Fibroblast of villous mesenchyme (primary cell): ENCODE data around the gene SSH3. TPM values are rescaled to one million over a fixed set of nuclear protein-coding genes. Genes with fewer than 3 reads are reported as not detected.
"Not testable (repeated sequence)": the region's sequence is repeated elsewhere in the genome, so short reads cannot be mapped to it uniquely, and the experiment has no call there.

Experiments used
- DNase-seq: peaks from one replicate; pipeline ENCODE4 v3.0.0-alpha.2; 2010; ENCODE audit warnings: low read depth
- H3K4me3 ChIP-seq: 2 replicates; pipeline ENCODE4 v1.5.1; 2011; ENCODE audit warnings: low read depth, mild to moderate bottlenecking, low read length
- total RNA-seq: library from RNA; depleted of rRNA; stranded (reverse); fragments of >200 nt; gene quantifications from 2 replicates; pipeline ENCODE4 v1.2.3, GENCODE V29; 2012
- TF ChIP-seq, protein P1 (sequence below): IDR thresholded peaks from 2 replicates; pipeline ENCODE4 v1.5.1; 2012; ENCODE audit warnings: low read depth, mild to moderate bottlenecking, low read length; ENCODE audit not compliant: insufficient read depth

Gene SSH3
- total RNA-seq, 1 donor, result 21.2 TPM

DNA sequence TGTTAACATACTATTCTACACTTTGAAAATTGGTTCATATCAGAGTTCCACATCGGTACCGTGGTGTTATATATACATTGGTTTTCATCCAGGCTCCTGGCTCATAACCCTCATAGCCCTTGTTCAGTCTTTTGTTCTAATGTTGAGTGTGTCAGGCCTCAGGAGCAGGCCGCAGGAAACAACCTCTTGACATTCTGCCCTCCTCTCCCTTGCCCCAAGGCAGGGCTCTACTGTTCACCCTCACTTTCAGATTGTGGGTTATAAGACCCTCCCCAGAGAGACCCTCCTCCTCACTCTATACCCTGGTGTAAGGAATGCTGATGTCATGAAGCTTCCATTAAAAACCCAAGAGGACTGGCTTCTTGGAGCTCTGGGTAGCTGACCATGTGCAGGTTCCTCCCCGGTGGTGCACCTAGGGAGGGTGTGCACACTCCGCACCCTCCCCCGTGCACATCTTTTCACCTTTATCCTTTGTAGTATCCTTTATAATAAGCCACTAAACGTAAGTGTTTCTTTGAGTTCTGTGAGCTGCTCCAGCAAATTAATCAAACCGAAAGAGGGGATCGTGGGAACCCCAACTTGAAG is 12.1 kb downstream of the SSH3 start:
- DNase-seq, result no peak
- TF ChIP-seq, protein P1, sequence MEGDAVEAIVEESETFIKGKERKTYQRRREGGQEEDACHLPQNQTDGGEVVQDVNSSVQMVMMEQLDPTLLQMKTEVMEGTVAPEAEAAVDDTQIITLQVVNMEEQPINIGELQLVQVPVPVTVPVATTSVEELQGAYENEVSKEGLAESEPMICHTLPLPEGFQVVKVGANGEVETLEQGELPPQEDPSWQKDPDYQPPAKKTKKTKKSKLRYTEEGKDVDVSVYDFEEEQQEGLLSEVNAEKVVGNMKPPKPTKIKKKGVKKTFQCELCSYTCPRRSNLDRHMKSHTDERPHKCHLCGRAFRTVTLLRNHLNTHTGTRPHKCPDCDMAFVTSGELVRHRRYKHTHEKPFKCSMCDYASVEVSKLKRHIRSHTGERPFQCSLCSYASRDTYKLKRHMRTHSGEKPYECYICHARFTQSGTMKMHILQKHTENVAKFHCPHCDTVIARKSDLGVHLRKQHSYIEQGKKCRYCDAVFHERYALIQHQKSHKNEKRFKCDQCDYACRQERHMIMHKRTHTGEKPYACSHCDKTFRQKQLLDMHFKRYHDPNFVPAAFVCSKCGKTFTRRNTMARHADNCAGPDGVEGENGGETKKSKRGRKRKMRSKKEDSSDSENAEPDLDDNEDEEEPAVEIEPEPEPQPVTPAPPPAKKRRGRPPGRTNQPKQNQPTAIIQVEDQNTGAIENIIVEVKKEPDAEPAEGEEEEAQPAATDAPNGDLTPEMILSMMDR, result no peak
- H3K4me3 ChIP-seq, result no peak overlapping the region

DNA sequence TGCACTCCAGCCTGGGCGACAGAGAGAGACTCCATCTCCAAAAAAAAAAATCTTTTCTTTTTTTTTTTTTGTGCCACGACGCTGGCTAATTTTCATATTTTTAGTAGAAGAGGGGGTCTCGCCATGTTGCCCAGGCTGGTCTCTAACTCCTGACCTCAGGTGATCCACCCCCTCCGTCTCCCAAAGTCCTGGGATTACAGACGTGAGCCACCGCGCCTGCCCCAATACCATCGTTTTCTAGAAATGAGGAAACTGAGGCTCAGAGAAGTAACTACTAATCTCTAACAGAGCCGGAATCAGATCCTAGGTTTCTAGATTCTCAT is 13.5 kb downstream of the SSH3 start:
- TF ChIP-seq, protein P1, result no peak
- no peak for DNase-seq
- H3K4me3 ChIP-seq, result peak overlapping the region; percentile 91

DNA sequence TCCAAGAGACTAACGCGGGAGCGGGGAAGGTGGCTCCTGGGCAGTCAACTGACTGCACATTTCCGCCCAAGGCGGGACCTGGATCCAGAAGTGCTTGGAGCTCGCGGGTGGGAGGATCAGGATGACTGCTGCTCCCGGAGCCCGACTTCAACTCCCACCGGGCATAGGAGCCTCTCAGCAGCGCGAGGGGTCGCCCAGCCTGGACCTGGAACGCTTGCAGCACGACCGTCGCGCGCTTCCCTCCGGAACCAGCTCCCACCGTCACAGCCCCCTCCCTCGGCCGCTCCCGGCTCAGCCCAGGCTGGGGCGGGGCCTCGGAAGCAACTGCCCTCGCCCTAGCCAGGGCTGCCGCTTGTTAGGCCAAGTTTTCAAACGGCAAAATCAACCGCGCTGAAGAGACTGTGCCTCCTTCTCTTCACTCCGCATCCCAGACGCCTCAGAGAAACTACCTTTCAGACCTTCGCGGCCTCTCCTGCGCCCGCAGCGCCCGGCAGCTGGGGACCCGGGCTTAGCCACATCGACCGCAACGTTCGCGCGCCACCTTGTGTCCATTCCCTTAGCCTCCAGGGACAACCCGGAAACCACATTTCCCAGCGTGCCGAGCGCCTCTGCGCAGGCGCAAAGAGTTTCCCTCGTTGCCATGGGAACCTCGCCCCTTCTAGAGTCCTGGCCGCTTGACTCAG is 14.0 kb downstream of the SSH3 start:
- peak; percentile 92 for DNase-seq
- peak overlapping the region; percentile 91 for H3K4me3 ChIP-seq
- TF ChIP-seq, protein P1, result peak; percentile 91

DNA sequence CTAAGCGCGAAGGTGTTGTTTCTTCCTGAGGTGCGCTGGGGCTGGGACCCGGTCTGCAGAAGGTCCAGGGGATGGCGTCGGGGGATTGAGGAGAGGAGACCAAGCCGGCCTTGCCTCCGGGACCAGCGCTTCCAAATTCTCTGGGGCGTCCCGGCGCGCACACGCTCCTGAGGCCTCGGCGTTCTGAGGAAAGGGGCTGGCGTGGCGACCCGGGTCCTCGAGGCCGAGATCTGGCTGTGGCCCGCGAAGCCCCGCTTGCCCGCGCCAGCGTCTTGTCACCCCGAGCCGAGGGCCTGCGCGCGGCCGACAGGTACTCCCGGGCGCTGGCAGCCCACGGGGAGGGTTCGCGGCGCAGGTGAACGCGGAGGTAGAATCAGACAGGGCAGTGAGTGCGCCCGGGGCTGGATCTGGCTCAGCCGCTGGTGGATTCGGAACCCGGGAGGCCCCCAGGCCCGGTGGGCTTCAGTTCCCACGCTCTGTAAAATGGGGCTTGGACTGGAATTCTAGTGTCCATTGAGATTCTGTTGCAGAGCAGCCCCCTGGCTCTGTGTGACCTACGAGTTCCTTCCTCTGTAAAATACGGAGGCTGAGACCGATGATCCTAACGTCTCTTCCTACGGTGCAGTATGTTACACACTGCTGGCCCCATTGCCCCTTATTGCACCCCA is 14.7 kb downstream of the SSH3 start:
- TF ChIP-seq, protein P1, result no peak
- peak overlapping the region; percentile 91 for H3K4me3 ChIP-seq
- no peak for DNase-seq

DNA sequence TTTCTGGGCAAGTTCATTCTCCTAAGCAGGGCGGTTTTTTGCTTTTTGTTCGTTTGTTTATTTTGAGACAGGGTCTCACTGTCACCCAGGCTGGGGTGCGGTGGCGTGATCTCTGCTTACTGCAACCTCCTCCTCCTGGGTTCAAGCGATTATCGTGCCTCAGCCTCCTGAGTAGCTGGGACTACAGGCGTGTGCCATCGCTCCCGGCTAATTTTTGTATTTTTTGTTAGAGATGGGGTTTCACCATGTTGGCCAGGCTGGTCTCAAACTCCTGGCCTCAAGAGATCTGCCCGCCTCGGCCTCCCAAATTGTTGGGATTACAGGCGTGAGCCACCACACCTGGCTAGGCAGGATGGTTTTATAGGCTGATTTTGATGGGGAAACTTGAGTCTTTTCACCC is 15.5 kb downstream of the SSH3 start:
- DNase-seq, H3K4me3 ChIP-seq: not testable (repeated sequence)

DNA sequence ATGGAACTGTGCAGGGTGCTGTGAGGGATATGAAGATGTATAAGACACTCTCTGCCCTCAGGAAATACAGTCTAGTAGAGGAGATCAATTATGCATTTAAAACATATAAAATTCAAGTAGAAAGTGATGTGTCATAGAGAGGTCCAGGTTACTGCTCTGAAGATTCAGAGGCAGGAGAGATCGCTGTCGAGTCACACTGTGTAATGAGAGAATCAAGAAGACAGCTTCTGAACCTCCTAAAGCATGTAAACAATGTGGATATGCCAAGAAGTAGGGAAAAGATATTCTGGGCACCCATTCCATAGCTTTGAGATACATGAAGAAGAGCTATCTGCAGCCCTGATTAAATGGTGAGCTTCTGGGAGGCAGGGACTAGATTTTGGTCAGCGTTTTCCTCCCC is 16.7 kb downstream of the SSH3 start:
- TF ChIP-seq, protein P1, result no peak

DNA sequence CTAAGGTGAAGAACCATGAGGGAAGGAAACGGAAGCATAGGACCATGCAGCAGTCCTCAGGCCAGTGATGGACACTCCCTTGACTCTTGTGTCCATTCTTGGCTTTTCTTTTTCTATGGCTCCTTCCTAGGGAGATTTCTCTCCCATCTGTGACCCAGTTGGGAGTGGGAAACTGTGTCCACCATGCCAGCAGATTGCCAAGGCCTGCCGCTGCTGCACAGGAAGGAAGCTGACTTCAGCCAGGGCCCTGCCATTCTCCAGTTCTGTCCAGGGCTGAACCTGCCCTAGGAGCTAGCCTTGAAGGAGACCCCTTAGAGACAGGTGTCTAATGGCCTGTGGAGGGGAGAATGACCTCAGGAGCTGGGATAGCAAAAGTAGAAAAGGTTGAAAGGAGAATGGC is 17.4 kb downstream of the SSH3 start:
- no peak overlapping the region for H3K4me3 ChIP-seq
- no peak for DNase-seq
- TF ChIP-seq, protein P1, result no peak

More for the DNA sequence above, 16.7 kb downstream of the SSH3 start:
- H3K4me3 ChIP-seq, result no peak overlapping the region
- DNase-seq, result peak; percentile 26
